GM19239 (cell line): ENCODE data around the gene SPTBN1.

ENCODE experiments used
- DNase-seq: peaks from one replicate; pipeline ENCODE4 v3.0.0; 2011; ENCODE audit warnings: low spot score; ENCODE audit not compliant: insufficient read length
- FAIRE-seq: peaks from 2 replicates; lab custom pipeline; 2011; peaks lifted over from hg19 to GRCh38; lab: Jason Lieb, UNC

Gene SPTBN1

DNA sequence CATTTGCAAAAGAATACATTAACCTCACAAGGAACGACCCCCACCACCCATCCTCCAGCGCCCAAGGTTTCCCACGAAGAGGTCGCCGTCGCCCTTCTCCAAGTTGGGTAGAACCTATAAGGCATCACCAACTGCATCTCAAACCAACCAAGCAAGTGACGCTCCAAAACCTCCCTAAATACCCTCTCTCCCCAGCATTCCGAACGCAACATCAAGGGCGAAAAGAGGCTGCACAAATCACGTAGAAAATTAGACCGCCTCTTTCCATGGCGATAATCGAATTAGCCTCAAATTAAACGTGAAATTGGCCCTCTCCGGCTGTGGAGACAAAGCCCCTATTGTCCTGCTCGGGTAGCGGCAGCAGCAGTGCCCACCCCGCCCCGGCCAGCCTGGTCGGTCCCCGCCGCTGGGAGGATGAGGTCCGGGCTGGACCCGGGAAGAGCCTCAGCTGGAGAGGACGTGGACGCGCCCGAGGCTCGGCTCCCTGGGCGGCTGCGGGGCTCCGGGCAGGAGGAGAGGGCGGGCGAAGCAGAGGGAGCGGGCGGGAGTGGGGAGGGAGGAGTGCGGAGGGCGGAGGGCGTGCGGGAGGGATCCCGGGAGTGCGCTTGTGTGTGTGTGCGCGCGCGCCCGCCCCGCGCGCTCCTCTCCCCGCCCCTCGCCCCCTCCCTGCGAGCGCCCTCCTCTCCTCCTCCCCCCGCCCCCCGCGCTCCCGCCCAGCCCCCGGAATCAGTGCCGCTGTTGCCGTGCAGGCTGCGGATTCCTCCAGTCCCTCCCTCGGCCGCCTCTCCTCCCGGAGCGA lies at the start of gene SPTBN1:
Gene SPTBN1, plus strand, starts transcription at position 765 of the 799 bp plus-strand sequence. CDS start 70,092 bp downstream, outside the sequence.
- DNase-seq (no peak), FAIRE-seq (no peak)

- DNase-seq (no peak), FAIRE-seq (no peak)
These were observed 48.4 kb upstream of the SPTBN1 start for GRCh38 chr2:54407693-54408092.

GRCh38 chr2:54408288-54408687 lies 47.8 kb upstream of the SPTBN1 start:
- DNase-seq = no peak
- no peak for FAIRE-seq

DNA sequence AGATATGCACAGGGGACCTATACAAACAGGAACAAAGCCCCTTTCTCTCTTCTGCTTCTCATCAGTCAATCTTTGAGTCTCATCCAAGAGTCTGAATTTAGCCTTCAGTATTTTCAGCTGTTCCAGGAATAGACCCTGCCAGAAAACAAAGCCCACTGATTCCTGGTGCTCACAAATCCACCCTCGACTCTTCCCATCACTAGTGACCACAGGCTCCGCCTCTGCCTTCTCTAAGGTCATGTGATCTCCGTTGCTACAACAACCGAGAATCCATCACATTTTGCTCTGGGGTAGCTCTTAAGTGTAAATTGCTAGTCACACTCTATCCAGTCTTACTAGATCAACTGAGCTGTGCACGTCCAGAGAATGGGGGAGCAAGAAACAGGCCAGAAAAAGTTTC lies 46.4 kb upstream of the SPTBN1 start:
- DNase-seq (no peak), FAIRE-seq (no peak)

DNA sequence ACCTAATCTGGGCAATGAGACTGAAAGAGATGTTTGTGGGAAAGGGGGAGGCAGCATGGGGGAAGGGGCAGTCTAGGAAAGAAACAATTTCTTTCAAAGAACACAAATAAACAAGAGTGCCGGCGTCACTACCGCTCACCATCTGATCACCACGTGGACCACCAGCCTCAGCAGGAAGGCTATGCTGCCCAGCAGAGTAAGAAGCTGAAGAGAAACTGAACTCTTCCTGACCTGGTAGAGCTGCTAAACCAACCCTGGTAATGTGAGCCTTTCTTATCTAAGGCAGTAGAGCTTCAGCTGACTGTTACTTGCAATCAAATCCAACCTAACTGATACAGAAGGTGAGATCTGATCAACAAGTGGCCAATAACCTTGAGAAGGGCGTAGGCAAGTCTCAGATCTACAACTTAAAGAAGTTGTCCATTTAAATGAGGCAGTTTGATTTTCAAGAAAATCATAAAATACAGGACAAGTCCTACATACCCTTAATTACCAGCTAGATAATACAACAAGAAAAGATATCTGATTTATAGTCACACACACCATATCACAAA lies 44.2 kb upstream of the SPTBN1 start:
- DNase-seq (no peak), FAIRE-seq (no peak)

- FAIRE-seq (no peak), DNase-seq (no peak)
These were observed 39.8 kb upstream of the SPTBN1 start for GRCh38 chr2:54416166-54416813.

DNA sequence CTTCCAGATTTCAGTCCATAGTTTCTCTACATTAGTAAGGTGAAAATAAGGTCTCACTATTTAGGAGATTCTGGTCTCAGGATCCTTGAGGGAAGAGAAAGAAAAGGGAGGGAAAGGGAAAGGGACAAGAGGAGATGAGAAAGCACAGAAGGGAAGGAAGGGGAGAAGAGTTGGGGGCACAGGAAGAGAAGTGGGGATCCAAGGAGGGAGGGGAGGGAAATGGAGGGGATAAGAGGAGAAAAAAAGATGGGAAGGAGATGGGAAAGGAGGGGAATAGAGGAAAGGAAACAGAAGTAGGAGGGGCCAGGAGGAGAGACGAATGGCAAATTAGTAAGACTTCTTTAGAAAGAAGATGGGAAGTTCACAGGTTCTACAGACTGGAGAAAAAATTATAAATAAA lies 39.2 kb upstream of the SPTBN1 start:
- FAIRE-seq (no peak), DNase-seq (no peak)

DNA sequence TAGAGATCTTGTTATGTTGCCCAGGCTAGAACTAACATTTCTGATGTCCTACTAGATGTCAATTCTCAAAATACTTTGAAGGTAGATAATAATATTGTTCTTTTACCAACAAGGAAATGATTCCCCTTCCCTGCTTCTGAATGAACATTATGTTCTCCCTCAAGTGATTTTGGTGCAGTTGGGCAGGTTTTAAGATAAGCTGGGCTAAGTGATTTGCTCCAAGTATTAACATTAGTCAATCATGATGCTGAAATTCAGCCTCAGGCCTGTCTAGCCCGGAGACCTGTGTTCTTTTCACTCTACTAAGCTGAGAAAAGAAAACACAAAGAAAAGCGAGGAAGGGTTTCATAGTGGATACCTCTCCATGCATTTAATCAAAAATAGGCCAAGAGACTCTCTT lies 38.5 kb upstream of the SPTBN1 start:
- no peak for DNase-seq
- no peak for FAIRE-seq

GRCh38 chr2:54419388-54419787 lies 36.7 kb upstream of the SPTBN1 start:
- no peak for DNase-seq
- no peak for FAIRE-seq

- FAIRE-seq (no peak), DNase-seq (no peak)
These were observed 36.1 kb upstream of the SPTBN1 start for GRCh38 chr2:54419855-54420523.

DNA sequence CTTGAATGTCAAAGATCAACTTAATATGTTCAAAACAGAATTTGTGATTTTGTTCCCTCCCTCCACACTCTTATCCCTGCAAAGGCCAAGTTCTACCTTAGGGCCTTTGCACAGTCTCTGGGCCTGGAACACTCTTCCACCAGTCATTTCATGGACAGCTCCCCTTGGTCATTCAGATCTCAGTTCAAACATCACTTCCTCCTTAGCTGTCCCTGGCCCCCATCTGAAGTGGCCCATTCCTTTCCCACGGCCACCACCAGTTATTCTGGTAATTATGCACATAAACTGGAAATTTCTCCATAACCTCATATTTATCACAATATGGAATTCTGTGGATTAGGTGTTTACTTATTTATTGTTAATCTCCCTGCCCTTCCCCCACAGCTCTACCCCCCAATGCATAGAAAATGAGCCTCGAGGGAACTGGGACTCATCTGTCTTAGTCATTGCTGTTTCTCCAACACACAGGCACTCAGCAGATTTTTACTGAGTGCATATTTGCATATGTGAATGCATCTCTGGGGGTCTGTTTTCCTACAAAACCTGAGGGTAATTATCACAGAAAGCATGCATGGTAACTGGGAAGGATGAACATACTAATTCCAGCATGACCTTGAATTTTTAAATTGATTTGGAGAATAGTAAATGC lies 35.5 kb upstream of the SPTBN1 start:
- DNase-seq (no peak), FAIRE-seq (no peak)

- DNase-seq (no peak), FAIRE-seq (no peak)
These were observed 34.0 kb upstream of the SPTBN1 start for GRCh38 chr2:54422072-54422581.

DNA sequence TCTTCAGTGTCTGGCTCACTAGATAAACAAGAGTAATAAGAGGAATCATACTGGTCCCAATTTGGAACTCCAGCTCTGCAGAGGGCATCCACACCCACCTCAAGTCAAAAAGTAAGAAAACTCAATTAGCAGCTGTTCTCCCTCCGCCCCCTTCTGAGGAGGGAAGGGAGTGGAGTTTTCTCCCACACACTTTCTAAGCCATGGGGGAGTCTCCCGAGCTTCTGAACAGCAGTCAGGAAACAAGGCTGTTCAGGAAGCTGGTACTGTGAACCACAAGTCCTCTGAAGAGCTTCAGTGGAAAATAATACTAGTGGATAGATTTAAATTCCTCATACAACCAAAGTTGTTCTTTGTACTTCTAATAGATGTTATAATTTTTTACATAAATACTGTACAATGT lies 32.9 kb upstream of the SPTBN1 start:
- no peak for FAIRE-seq
- DNase-seq = no peak

DNA sequence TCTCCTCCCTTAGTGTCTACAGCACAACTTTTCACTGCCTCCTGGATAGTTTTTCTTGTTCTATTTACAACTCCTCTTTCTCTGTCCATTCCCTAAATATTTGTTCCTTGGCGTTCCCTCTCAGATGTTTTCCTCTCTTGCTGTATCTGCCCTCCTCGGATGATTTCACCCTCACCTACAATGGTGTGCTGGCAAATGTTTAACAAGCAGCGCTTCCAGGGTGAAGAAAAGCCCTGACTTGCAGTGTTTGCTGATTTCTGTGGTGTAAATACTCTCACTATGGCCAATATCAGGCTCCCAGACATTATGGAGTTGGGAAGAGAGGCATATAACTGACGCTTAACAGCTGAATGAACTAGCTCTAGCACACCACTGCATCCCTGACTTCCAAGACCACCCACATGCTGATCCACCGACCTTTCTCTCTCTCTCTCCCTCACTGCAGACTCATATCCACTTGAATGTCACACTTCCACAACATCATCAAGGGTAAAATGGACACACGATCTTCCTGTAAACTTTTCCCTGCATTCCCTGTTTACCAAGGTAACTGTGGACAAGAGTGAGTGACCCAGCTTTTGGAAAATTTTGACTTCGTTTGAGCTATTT lies 31.5 kb upstream of the SPTBN1 start:
- DNase-seq = no peak
- no peak for FAIRE-seq

DNA sequence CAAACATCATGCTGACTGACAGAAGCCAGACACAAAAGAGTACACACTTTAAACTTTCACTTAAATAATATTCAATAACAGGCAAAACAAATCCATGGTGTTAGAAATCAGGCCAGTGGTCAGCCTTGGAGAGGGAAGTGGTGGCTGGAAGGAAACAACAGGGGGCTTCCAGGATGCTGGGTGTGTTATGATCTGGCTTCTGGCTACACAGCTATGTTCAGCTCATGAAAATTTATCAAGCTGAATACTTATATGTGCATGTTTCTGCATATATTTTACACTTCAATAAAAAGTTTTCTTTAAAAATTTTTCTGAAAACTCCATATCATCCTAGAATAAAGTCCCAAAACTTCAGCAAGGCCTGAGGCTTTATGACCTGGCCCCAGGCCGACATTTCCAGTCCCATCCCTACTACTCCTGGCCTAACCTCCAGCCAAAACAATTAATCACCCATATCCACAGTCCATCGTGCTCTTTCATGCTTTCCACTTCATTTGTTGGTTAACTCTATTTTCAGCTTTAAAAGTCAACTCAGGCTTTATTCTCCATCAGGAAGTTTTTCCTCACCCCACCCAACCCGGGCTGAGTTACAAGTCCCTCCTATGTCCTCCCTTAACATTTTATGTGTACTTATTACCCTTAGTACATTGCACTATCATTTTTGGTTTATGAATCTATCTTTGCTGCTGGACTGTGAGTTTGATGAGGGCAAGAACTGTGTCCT lies 27.9 kb upstream of the SPTBN1 start:
- DNase-seq (no peak), FAIRE-seq (no peak)

DNA sequence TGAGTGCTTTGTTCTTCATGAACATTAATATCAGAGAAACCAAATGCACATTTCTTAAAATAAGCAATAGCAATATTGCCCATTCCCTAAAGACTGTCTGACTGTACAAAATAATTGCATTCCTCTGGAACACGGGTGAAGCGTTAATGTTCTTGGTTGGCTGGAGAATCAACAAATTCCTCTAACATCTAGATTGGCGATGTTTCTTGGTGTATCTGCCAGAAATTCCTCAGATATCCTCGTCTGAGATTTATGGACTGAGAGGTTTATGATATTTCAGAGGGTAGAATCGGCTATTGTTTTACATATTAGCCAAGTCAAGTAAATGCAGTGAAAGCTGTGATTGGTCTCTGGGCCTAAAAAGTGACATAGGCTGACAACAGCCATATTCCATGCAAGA lies 27.1 kb upstream of the SPTBN1 start:
- no peak for DNase-seq
- FAIRE-seq = no peak

- FAIRE-seq = no peak
These were observed 26.1 kb upstream of the SPTBN1 start for GRCh38 chr2:54429811-54430551.

DNA sequence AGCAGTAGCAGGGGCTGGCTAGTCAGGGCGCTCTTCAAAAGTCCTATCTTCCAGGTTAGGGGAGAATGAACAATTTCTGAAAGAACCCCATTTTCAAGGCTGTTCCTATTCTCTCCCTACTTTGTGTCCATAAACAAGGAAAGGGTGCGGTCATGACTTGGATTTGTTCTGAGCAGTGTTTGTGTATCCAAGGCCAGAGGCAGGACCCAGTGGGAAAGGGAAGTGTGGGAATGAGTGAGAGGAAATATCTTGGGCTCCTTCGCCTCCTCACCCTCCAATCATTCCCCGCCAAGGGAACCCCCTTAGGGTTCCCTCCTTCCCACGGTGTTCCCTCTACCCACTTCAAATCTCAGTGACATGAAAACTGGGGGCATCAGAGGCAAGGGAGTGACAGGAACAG lies 25.5 kb upstream of the SPTBN1 start:
- no peak for DNase-seq
- FAIRE-seq = no peak

More at GRCh38 chr2:54429811-54430551, 26.1 kb upstream of the SPTBN1 start:
- no peak for DNase-seq
